Measurements from ENCODE around the gene SDK2.

SDK2 gene, protein sequence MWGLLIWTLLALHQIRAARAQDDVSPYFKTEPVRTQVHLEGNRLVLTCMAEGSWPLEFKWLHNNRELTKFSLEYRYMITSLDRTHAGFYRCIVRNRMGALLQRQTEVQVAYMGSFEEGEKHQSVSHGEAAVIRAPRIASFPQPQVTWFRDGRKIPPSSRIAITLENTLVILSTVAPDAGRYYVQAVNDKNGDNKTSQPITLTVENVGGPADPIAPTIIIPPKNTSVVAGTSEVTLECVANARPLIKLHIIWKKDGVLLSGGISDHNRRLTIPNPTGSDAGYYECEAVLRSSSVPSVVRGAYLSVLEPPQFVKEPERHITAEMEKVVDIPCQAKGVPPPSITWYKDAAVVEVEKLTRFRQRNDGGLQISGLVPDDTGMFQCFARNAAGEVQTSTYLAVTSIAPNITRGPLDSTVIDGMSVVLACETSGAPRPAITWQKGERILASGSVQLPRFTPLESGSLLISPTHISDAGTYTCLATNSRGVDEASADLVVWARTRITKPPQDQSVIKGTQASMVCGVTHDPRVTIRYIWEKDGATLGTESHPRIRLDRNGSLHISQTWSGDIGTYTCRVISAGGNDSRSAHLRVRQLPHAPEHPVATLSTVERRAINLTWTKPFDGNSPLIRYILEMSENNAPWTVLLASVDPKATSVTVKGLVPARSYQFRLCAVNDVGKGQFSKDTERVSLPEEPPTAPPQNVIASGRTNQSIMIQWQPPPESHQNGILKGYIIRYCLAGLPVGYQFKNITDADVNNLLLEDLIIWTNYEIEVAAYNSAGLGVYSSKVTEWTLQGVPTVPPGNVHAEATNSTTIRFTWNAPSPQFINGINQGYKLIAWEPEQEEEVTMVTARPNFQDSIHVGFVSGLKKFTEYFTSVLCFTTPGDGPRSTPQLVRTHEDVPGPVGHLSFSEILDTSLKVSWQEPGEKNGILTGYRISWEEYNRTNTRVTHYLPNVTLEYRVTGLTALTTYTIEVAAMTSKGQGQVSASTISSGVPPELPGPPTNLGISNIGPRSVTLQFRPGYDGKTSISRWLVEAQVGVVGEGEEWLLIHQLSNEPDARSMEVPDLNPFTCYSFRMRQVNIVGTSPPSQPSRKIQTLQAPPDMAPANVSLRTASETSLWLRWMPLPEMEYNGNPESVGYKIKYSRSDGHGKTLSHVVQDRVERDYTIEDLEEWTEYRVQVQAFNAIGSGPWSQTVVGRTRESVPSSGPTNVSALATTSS (N-terminal part only)

DNA sequence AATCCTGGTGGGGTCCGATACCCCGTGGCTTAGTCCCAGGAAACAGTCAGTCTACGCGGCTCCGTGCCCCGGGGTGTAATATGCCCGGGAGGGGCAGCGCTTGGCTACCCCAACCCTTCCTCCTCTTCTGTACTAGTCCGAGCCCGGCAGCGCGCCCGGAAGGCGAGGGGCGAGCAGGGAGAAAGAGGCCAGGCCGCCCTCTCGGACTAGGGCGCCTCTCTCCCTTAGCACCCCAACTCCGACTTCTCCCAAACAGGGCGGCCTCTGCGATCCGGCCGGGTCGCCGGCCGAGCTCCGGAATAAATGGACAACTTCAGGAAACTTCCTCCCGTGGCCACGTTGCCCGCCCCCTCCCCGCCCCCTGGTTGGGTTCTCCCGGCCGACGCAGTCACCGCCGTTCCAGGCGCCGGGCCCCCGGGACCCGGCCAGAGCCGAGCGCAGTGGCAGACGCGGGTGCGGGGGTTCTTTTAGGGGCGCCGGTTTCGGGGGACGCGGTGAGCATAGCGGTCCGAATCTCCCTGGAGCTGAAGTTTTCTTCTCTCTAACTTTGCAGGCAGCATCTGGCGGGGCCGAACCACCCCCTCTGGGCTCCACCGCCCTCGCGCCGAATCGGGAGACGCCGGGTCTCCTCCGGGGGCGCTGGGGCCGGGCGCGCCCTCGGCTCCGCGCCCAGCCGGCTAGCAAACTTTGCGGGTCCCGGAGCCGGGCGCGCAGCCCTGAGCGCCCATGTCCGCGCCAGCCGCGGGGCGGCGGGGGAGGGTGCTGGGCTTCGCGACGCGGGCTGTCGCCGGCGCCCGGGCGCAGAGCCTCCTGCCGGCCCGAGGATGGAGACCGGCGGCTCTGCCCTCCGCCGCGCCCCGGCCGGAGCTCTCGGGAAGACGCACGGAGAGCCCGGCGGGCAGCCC is at the start of gene SDK2:
Gene SDK2 (minus strand): TSS at position 301 of the 905 bp plus-strand sequence. CDS start 357 bp downstream, outside the sequence.
- no peak for TF ChIP-seq GATA2 (IDR thresholded peaks at IDR 0.05; ENCODE audit: low read depth, low read length)
- no peak for TF ChIP-seq GATA3 (IDR thresholded peaks at IDR 0.05; ENCODE audit: low read depth, low read length)

DNA sequence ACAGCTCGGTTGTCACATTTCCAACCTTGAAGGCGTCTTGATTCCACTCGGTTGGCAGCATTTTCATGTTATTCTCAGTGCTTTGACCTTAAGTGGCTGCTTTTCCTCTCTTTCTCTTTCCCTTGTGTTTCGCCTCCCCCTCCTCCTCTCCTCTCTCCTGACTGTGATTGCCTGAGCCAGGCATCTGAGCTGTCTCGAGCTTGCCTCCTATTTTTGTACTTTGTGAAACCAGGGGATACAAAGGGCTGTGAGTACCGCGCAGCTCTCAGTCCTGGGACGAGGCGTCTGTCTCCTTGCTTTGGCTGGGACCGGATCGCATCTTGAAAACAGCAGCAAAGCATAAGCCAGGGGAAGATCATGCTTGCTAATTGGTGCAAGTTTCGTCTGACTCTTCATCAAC is 48.8 kb upstream of the SDK2 start:
- TF ChIP-seq GATA3 (IDR thresholded peaks at IDR 0.05; ENCODE audit: low read depth, low read length) = no peak
- TF ChIP-seq GATA2 (IDR thresholded peaks at IDR 0.05; ENCODE audit: low read depth, low read length) = no peak

DNA sequence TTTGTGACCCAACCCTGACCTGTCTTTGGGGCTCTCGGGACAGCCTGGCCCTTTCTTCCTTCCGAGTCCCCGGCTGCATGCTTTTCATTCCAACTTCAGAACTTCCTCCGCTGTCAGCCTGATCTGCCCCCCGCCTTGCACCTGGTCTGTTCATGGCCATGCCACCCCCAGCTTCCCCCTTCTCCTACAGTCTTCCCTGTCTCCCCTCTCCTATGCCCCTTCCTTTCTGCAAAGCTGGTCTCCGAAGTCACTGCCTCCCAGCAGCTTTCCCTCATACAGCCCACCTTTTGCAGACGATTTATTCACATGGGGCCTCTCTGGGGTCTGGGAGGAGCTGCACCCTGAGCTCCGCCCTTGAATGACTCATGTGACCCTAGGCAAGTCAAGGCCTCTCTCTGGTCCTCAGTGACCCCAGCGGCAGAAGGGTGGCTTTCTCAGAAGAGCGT is 47.1 kb upstream of the SDK2 start:
- TF ChIP-seq GATA3 (IDR thresholded peaks at IDR 0.05; ENCODE audit: low read depth, low read length) (no peak), GATA2 (IDR thresholded peaks at IDR 0.05; ENCODE audit: low read depth, low read length) (no peak)

DNA sequence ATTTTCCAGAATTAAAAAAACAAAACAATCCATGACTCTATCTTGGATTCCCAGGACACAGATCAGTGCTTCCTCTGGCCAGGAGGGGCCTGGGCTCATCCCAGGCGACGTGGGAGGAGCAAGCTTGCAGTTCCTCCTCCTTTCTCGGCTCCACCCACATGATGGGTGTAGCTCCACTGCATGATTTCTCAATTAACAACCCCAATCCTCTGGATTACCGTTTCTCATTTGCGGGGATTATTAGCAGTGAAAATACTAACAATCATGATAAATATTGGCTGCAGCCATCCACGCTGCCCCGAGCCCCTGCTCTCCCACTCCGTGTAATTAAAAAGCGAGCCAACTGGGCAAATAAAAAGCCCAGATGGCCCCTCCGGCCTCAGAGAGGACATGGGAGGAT is 46.4 kb upstream of the SDK2 start:
- TF ChIP-seq GATA3 (IDR thresholded peaks at IDR 0.05; ENCODE audit: low read depth, low read length) (no peak), GATA2 (IDR thresholded peaks at IDR 0.05; ENCODE audit: low read depth, low read length) (no peak)

DNA sequence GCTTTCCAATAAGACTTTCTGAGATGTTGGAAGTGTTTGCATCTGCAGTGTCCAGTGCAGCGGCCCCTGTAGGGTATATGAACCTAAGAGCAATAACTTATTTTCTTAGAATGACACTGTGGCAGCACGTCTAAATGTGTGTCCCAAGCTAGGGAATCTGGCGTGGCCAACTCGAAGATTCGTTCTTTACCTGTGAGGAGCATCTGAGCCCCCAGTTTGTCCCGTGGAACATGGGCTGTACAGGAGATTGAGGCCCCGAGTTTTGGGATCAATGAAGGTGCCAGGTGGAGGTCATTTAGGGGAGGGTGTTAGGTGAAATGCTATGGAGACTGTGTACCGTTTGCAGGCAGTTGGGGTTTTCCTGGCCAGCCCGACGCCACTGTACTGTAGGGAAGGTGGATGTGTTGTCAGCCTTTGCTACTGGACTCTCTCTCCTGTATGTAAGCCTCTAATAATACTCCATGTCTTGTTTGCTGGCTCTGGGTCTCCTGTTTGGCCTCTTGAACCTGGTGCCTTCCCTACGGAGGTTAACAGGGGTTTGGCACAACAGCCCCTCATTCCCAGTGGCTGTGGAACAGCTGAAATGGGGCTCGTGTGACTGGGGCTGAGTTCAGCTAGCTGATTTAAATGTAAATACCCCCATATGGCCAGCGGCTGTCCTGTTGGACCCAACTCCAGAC is 45.5 kb upstream of the SDK2 start:
- TF ChIP-seq GATA3 (IDR thresholded peaks at IDR 0.05; ENCODE audit: low read depth, low read length) (no peak), GATA2 (IDR thresholded peaks at IDR 0.05; ENCODE audit: low read depth, low read length) (no peak)

DNA sequence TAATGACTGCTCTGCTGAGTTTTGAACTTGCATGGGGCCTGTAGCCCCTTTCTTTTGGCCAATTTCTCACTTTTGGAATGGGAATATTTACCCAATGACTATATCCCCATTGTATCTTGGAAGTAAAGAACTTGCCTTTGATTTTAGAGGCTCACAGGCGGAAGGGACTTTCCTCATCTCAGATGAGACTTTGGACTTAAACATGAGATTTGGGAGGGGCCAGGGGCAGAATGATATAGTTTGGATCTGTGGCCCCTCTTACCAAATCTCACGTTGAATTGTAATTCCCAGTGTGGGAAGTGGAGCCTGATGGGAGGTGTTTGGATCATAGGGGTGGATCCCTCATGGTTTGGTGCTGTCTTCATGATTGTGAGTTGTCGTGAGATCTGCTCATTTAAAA is 42.7 kb upstream of the SDK2 start:
- no peak for TF ChIP-seq GATA2 (IDR thresholded peaks at IDR 0.05; ENCODE audit: low read depth, low read length)
- TF ChIP-seq GATA3 (IDR thresholded peaks at IDR 0.05; ENCODE audit: low read depth, low read length) = no peak

DNA sequence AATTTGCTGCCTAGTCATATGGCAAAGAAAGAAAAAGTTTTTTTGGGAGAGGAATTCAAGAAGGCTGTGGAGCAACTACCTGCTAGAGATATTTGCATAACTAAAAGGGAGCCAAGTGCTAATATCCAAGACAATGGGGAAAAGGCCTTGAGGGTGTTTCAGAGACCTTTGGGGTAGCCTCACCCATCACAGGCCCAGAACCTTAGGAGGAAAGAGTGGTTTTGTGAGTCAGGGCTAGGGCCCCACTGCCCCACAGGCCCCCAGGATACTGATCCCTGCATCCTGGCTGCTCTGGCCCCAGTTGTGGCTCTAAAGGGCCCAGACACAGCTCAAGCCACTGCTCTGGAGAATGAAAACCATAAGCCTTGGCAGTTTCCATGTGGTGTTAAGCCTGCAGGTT is 41.9 kb upstream of the SDK2 start:
- no peak for TF ChIP-seq GATA2 (IDR thresholded peaks at IDR 0.05; ENCODE audit: low read depth, low read length)
- no peak for TF ChIP-seq GATA3 (IDR thresholded peaks at IDR 0.05; ENCODE audit: low read depth, low read length)

DNA sequence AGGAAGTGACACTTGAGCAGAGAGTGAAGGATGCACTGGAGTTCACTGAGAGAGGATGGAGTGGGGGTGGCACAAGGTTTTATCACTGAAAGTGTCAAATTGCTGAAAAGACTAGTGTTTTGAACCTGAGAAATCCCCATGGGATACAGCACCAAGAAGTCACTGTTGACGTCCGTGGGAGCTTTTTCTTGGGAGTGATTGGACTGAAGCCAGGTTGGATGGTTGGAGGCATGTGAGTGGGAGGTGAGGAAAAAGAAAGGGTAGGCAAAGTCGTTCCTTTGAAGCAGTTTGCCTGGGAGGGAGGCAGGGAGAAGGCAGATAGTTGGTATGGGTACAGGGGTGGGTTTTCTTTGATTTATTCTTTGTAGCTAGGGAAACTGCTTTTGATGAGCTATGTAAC is 39.9 kb upstream of the SDK2 start:
- no peak for TF ChIP-seq GATA2 (IDR thresholded peaks at IDR 0.05; ENCODE audit: low read depth, low read length)
- no peak for TF ChIP-seq GATA3 (IDR thresholded peaks at IDR 0.05; ENCODE audit: low read depth, low read length)

DNA sequence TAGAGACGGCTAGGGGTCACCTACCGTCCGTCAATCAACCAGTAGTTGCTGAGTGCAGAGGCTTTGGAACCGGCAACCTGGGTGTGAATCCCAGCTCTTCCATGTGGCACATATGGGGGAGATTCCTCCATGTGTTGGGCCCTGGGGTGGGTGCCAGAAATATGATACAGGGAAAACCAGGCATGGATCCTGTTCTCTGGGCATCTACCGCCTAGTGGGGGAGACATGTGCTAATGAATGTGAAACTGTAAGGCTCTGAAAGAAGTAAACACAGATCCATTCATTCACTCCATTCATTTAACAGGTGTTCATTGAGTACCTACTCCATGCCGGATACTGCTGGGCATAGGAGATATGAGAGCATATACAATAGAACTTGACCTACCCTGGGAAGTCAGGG is 39.5 kb upstream of the SDK2 start:
- TF ChIP-seq GATA3 (IDR thresholded peaks at IDR 0.05; ENCODE audit: low read depth, low read length) (no peak), GATA2 (IDR thresholded peaks at IDR 0.05; ENCODE audit: low read depth, low read length) (no peak)

DNA sequence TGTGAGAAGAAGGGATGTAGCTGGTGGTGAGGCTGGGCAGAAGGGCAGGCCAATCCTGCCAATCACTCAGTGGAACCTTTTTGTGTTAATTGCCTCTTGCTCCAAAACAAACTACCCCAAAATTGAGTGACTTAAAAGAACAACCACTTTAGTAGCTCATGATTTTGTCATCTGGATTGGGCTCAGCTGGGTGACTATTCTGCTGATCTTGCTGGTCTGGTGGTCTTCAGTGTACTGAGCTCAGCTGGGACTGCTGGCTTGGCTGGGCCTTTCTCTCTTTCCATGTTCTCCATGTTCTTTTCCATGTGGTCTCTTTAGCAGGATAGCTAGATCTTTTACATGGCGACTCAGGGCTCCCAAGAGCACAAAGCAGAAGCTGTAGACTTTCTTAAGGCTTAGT is 37.7 kb upstream of the SDK2 start:
- TF ChIP-seq GATA3 (IDR thresholded peaks at IDR 0.05; ENCODE audit: low read depth, low read length) (no peak), GATA2 (IDR thresholded peaks at IDR 0.05; ENCODE audit: low read depth, low read length) (no peak)

DNA sequence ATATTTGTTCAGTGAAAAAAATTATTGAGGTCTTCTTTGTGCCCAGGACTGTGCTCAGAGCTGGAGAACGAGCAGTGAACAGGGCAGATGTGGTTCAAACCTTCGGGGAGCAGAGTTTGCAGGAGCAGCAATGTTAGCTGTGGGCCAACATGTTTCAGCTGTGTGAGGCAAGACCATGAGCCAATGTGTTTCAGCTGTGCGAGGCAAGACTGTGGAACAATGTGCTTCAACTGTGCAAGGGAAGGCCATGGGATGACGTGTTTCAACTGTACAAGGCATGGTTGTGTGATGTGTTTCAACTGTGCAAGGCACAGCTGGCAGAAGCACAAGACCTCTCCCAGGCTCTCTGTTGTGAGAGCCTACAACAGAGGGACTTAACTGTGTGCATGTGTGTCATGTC is 35.2 kb upstream of the SDK2 start:
- TF ChIP-seq GATA3 (IDR thresholded peaks at IDR 0.05; ENCODE audit: low read depth, low read length) (no peak), GATA2 (IDR thresholded peaks at IDR 0.05; ENCODE audit: low read depth, low read length) (no peak)

DNA sequence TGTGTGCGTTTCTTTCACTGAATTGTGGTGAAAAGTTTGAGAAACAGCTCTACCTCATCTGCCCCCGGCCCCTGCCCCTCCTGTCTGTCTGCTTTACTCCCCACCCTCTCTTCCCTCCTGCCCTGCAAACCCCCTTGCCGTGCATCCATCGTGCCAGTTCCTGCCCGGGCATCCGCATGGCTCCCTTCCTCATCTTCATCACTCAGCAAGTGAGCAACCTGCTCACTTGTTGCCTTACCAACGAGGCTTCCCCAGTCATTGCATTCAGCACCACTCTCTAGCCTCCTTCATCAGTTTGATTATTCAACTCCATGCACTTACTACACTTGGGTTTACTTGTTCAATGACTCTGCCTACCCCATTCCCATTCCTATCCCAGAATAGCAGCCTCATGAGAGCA is 34.8 kb upstream of the SDK2 start:
- TF ChIP-seq GATA3 (IDR thresholded peaks at IDR 0.05; ENCODE audit: low read depth, low read length) = no peak
- no peak for TF ChIP-seq GATA2 (IDR thresholded peaks at IDR 0.05; ENCODE audit: low read depth, low read length)

DNA sequence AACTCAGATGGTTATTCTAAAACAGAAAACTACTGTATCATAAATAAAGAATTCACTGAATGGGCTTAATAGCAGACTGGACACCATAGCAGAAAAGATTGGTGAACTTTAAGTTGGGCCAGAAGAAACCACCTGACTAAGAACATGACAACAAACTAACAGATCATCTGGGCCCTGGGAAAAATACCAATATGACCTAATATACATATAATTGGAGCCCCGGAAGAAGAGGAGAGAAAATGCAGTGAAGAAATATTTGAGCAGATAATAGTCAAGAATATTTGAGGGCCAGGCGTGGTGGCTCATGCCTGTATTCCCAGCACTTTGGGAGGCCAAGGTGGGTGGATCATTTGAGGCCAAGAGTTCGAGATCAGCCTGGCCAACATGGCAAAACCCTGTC is 25.5 kb upstream of the SDK2 start:
- TF ChIP-seq GATA2 (IDR thresholded peaks at IDR 0.05; ENCODE audit: low read depth, low read length) (no peak), GATA3 (IDR thresholded peaks at IDR 0.05; ENCODE audit: low read depth, low read length) (no peak)

All from SH-SY5Y (cell line).